ENCODE measurements around the gene RINL.

DNA sequence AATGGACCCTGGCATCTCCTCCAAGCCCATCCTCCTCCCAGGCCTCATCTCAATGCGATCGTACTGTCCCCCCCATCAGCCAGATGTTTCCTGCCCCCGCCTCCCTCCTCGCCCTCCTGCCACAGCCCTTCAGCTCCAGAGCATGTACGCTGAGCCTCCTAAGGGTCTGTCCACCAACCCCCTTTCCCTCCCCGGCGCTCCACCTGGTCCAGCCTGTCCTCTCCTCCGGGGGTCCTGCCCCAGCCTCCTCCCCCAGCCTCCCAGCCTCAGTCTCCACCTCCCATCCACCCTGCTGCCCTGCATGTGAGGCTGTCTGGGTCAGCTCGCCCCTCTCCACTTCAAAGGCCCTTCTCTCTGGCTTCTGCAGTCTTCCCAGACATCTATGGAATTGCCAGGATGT is 16.9 kb upstream of the RINL start:
- TF ChIP-seq CTCF (IDR thresholded peaks at IDR 0.05; ENCODE audit: borderline replicate concordance, extremely low read depth, low read length, poor library complexity, severe bottlenecking): no peak
- TF ChIP-seq EZH2 (IDR thresholded peaks at IDR 0.05; ENCODE audit: borderline replicate concordance, low read depth, low read length, severe bottlenecking): no peak

Measured in DND-41 (cell line).